AG10803 (cell line): ENCODE data around the gene STAU1.
A peak's percentile ranks its signal among the peaks of the same experiment; 100 is the strongest.
"Not testable (repeated sequence)": the region's sequence is repeated elsewhere in the genome, so short reads cannot be mapped to it uniquely, and the experiment has no call there.

Experiments used
- DNase-seq: peaks from one replicate; pipeline ENCODE4 v3.0.0; 2010; ENCODE audit warnings: low read depth
- H3K4me3 ChIP-seq: 2 replicates; pipeline ENCODE4 v1.5.1; 2011; ENCODE audit warnings: mild to moderate bottlenecking, low read length, control low read depth
- TF ChIP-seq, protein P1 (sequence below): conservative IDR thresholded peaks from 2 replicates; pipeline ENCODE4 v1.5.1; 2011; ENCODE audit warnings: mild to moderate bottlenecking, low read length, control low read depth, inconsistent platforms

Gene STAU1

DNA sequence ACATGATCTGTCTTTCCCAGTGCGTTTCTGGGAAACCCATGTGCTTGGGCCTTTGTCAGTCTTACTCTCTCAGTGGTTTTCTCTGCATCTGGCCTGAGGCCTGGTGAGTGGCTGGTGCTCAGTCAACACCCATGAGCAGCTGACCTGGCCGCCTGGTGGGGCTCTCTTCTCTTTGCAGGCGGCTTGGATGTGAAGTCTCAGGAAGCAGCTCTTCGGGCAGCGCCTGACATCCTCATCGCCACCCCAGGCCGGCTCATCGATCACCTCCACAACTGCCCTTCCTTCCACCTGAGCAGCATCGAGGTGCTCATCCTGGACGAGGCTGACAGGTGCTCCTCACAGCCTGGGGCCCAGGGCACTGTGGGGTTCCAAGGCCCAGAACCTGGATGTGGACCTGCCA lies 41.9 kb upstream of the STAU1 start:
- DNase-seq, result no peak
- TF ChIP-seq, protein P1, sequence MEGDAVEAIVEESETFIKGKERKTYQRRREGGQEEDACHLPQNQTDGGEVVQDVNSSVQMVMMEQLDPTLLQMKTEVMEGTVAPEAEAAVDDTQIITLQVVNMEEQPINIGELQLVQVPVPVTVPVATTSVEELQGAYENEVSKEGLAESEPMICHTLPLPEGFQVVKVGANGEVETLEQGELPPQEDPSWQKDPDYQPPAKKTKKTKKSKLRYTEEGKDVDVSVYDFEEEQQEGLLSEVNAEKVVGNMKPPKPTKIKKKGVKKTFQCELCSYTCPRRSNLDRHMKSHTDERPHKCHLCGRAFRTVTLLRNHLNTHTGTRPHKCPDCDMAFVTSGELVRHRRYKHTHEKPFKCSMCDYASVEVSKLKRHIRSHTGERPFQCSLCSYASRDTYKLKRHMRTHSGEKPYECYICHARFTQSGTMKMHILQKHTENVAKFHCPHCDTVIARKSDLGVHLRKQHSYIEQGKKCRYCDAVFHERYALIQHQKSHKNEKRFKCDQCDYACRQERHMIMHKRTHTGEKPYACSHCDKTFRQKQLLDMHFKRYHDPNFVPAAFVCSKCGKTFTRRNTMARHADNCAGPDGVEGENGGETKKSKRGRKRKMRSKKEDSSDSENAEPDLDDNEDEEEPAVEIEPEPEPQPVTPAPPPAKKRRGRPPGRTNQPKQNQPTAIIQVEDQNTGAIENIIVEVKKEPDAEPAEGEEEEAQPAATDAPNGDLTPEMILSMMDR, result no peak
- no peak overlapping the region for H3K4me3 ChIP-seq

DNA sequence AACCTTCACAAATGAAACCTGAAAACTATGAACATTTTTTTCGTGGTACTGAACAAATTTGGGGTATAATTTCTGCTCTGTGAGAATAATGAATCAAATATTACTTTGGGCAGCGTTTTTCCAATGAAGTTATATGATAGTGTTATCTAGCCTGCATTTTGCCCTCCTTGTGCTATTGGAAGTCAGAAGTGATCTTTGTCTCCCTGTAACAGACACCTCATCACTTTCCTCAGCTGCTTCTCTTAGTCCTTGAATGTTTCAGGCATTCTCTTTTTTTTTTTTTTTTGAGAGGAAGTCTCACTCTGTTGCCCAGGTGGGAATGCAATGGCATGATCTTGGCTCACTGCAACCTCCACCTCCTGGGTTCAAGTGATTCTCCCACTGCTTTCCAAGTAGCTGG lies 41.2 kb upstream of the STAU1 start:
- no peak overlapping the region for H3K4me3 ChIP-seq
- TF ChIP-seq, protein P1, result no peak
- DNase-seq, result no peak

DNA sequence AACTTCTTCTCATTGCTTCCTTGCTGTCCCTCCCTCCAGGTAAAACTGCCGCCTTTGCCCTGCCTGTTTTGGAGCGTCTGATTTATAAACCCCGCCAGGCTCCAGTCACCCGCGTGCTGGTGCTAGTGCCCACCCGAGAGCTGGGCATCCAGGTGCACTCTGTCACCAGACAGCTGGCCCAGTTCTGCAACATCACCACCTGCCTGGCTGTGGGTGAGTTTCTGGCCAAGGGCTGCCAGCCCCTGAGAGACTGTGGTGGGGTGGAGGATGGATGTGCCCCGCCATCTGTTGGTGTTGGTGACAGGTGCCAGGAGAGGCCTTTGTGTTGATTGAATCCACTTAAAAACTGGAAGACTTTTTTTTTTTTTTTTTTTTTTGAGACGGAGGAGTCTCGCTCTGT lies 40.5 kb upstream of the STAU1 start:
- DNase-seq, result no peak
- TF ChIP-seq, protein P1, result no peak
- no peak overlapping the region for H3K4me3 ChIP-seq

DNA sequence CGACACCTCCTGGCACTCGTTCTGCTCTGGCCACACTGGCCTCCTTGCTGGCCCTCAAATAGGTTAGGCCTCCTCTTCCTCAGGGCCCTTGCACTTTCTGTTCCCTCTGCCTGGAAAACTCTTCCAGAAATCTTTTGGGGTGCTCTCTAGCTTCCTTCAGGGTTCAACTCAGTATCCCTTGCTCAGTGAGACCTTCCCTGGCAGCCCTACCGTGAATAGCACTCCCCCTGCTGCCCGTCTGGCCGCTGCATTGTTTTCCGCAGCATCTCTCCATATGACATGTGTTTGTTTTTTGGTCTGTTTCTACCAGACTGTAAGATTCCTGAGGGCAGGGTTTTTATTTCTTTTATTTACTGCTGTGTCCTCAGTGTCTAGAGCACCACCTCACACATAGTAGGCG lies 37.8 kb upstream of the STAU1 start:
- no peak for DNase-seq
- no peak overlapping the region for H3K4me3 ChIP-seq
- TF ChIP-seq, protein P1, result no peak

DNA sequence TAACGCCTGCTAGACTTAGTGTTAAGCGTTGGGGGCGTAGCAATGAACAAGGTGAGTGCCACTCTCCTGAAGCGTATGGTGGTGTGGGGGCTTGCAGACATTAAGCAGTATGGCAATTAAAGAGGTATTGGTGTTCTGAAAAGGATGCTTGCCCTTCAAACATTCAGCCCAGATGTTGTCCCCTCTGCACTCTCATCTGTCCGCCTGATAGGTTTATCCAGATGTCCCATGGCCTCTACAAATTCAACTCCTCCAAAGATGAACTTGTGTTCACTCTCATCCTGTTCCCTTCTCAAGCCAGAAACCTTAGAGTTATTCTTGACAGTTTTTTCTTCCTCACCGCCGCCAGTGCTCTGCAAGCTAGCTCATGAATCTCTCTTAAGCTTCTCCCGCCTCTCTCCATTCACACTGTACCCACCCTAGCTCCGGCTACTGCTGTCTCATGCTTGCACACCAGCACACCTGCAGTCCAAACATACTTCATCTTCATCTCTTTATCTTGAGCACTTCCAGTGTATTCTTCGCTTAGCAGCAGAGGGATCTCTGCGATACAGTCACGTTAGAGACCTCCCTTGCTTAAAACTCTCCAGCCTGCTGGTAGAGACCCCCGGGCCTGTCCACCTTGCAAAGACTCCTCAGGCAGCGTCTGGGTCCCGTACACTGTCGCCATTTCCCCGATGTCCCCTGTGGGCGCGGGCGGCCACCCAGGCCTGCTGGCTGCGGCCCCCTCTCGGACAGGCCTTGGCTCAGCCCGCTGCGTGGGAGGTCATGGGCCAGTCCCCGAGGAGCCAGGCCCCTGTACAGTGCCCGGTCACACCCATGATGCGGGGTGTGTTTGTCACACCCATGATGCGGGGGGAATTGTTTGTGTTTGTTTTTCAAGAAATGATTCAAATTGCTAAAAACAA lies 32.0 kb upstream of the STAU1 start:
- TF ChIP-seq, protein P1, result no peak
- DNase-seq, result no peak
- peak overlapping the region; percentile 96 for H3K4me3 ChIP-seq

DNA sequence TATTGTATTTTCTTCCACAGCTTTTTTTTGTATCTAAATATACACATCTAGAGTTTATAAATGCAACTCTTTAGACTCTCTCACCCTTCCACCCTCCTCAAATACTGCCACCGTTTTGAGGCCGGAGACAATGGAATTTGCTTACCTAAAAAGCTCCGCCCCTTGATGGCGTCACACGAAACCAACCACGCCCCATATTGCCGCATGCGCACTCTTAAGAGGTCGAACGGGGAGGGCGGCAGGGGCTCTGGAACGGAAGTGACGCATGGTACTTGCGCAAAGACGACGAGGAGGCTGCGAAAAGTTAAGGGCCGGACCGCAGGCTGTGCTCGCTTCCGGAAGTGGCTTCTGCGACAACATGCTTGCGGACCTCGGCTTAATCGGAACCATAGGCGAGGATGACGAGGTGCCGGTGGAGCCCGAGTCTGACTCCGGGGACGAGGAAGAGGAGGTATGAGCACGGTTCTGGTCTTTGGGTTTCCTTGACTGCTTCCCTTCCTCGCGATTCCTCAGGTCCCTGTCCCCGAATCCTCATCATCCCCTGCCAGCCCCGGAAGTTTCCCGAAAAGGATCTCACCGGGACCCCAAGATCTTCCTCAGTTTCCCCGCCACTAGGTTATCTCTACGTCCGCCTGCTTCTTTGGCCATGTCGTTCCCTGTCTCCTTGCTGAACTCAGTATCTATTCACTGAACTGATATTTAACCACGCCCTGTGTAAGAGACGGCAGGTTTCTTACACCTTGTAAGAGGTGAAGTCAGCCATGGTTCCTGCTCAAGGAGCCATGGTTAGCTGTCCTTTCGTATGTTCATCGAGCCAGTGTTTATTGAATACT lies 31.2 kb upstream of the STAU1 start, which contains the start of gene DDX27:
Gene DDX27 (plus strand): TSS at position 326 of the 833 bp plus-strand sequence. CDS start 33 bp downstream, at position 359.
- TF ChIP-seq, protein P1, result no peak
- DNase-seq, result peak; percentile 98
- H3K4me3 ChIP-seq, result peak within 1 kb of the TSS; percentile 96

DNA sequence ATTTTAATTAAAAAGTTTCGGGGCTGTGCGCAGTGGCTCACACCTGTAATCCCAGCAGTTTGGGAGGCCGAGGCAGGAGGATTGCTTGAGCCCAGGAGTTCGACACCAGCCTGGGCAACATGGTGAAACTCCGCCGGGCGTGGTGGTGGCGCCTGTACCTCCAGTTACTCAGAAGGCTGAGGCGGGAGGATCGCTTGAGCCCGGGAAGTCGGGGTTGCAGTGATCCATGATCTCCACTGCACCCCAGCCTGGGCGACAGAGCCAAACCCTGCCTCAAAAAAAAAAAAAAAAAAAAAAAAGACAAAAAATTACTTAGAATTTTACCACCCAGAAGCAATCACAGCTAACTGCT lies 30.6 kb upstream of the STAU1 start:
- 0 out of 2 replicates have a peak overlapping the region, but pooled peaks have one; percentile 26 for H3K4me3 ChIP-seq

More for the DNA sequence above, 30.6 kb upstream of the STAU1 start:
- not testable (repeated sequence) for DNase-seq
